CD4-positive, alpha-beta T cell (primary cell): ENCODE results near the gene HOXA3. TPM values are rescaled to one million over a fixed set of nuclear protein-coding genes. Genes with fewer than 3 reads are reported as not detected.

Experiments
- ATAC-seq: fragments of 200-7000 bp; cut with Tn5 transposase; one replicate; pipeline ENCODE4 v1.10.0; 2022; ENCODE audit warnings: mild to moderate bottlenecking; ENCODE audit not compliant: poor library complexity
- CTCF ChIA-PET: fragments of 350-600 bp; sonication (Branson Sonifier 250); formaldehyde crosslinking; loops from one replicate; lab custom pipeline; 2021; ENCODE audit warnings: antibody characterized with exemption, inconsistent platforms; lab: Charles Lee
- POLR2A ChIA-PET: fragments of 350-600 bp; sonication (Branson Sonifier 250); formaldehyde crosslinking; loops from one replicate; lab custom pipeline; 2021; ENCODE audit warnings: antibody characterized with exemption, inconsistent platforms; lab: Charles Lee
- DNase-seq, 14 experiments: peaks; one replicate each; pipeline ENCODE4 v3.0.0-alpha.2; 2013 to 2020; ENCODE audit warnings: mixed read lengths in 2 of 14
- H3K27ac ChIP-seq, 2 donors: one replicate each; pipeline versions ENCODE4 v1.5.1 to v1.7.0; 2013; ENCODE audit warnings: low read length in 2 of 2, low read depth in 1 of 2, mild to moderate bottlenecking in 1 of 2
- H3K27me3 ChIP-seq, 2 experiments: 1 replicate in 1 of 2; 2 replicates in 1 of 2; pipeline versions ENCODE4 v1.6.1 to v1.7.0; 2013; ENCODE audit warnings: low read length in 2 of 2, control low read depth in 1 of 2, mild to moderate bottlenecking in 1 of 2, moderate library complexity in 1 of 2; ENCODE audit not compliant: insufficient read depth in 2 of 2, control insufficient read depth in 1 of 2
- H3K36me3 ChIP-seq: one replicate; pipeline ENCODE4 v1.6.1; 2013; ENCODE audit warnings: low read length, control low read depth; ENCODE audit not compliant: insufficient read depth
- H3K4me1 ChIP-seq: one replicate; pipeline ENCODE4 v1.6.1; 2013; ENCODE audit warnings: low read length, control low read depth; ENCODE audit not compliant: insufficient read depth
- H3K4me3 ChIP-seq: one replicate; pipeline ENCODE4 v1.5.1; 2013; ENCODE audit warnings: mild to moderate bottlenecking, low read length, moderate library complexity
- H3K9me3 ChIP-seq, 2 experiments: 1 replicate in 1 of 2; 2 replicates in 1 of 2; pipeline versions ENCODE4 v1.6.1 to v1.7.0; 2013; ENCODE audit warnings: low read length in 2 of 2, mild to moderate bottlenecking in 2 of 2, control low read depth in 1 of 2, moderate library complexity in 1 of 2; ENCODE audit not compliant: control insufficient read depth in 1 of 2, insufficient read depth in 1 of 2
- H3K27ac Mint-ChIP-seq: one replicate; pipeline ENCODE4 v1.8.0; 2020; ENCODE audit warnings: mixed read lengths
- H3K27me3 Mint-ChIP-seq: one replicate; pipeline ENCODE4 v1.8.0; 2021; ENCODE audit warnings: mixed read lengths
- H3K36me3 Mint-ChIP-seq: one replicate; pipeline ENCODE4 v1.8.0; 2021; ENCODE audit warnings: low read depth, mixed read lengths
- H3K4me1 Mint-ChIP-seq: one replicate; pipeline ENCODE4 v1.8.0; 2021; ENCODE audit warnings: low read depth, mixed read lengths
- H3K4me3 Mint-ChIP-seq: one replicate; pipeline ENCODE4 v1.8.0; 2020; ENCODE audit warnings: mild to moderate bottlenecking, mixed read lengths
- H3K9me3 Mint-ChIP-seq: one replicate; pipeline ENCODE4 v1.8.0; 2020; ENCODE audit warnings: mixed read lengths
- intact Hi-C, 2 experiments: fragments of 100-400 bp; cut with DNase I in 1 of 2; cut with micrococcal nuclease in 1 of 2; formaldehyde crosslinking; loops; one replicate each; pipeline versions ENCODE4 v1.15.1 to v1.9.0; 2023 to 2025; cut with DNase I, micrococcal nuclease
- total RNA-seq, 174 experiments: library from RNA in 2 of 174; stranded (reverse) in 2 of 174; gene quantifications; one replicate each; pipeline ENCODE4 v1.2.3 and lab custom pipeline; 2021 to 2026
- TF ChIP-seq, protein P1 (sequence below): fragments of 200-600 bp; IDR thresholded peaks from one replicate; pipeline ENCODE4 v1.8.0; 2022; ENCODE audit warnings: antibody characterized with exemption, mild to moderate bottlenecking

The HOXA3 gene
- total RNA-seq, 2 experiments from 2014 or later, result not detected

DNA sequence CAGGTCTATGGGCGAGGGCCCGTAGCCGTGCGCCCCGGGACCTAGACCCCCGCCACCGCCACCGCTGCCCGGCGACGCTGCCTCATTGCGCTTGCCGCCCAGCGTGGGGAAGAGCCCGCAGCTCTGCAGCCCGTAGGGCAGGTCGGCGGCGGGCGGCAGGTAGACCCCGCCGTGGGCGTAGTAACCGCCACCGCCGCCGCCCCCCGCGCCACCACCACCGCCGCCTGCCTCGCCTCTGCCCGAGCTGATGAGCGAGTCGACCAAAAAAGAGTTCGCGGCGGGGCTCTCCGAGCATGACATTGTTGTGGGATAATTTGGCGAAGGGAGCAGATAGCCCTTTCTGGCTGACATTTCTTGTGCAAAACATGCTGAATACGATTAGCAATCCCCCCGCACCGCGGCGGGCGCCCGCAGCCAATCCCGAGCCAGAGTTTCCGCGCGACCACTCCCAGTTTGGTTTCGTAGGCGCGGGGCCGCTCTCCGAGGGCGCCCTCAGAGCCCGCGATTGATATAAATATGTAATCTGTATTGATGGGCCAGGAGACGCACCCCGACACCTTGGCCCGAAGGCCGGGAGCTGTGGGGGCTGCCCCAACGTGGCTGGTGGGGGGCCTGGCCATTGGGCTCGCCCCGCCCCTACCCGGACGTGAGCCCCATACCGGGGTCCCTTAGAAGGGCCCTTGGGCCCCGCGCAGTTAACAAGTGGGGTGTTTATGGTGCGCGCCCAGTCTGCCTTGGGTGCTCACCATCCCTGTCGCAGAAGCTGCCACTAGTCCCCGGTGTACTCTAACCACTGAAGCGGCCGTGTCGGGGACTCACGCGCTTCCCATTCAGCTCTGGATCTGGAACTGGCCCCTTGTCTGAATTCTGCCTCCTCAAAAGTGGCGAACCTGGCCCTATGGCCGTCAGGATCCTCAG lies 21.8 kb upstream of the HOXA3 start, which contains the start of gene HOXA10:
Gene HOXA10 (minus strand): TSS at position 365 of the 918 bp plus-strand sequence. CDS start 14 bp downstream, at position 351.
- POLR2A ChIA-PET, result interaction anchor here (0.7 to 2.5 kb wide), 4 partner anchors 8 to 16 kb away, joined by 3 to 14 read pairs (median 8); no protein-coding TSS in a partner anchor
- Mint-ChIP-seq H3K4me1 (peaks cover 28% of the 10 kb centered on the region), H3K4me3 (peak within 1 kb of the TSS; percentile 81), H3K9me3 (no peaks in the 10 kb centered on the region), H3K36me3 (no peaks in the 10 kb centered on the region), H3K27ac (no peak within 1 kb of the TSS), H3K27me3 (peaks cover 86% of the 10 kb centered on the region)
- ATAC-seq (peak; percentile 19), DNase-seq (peak in 4 of 14 experiments; percentile 0 to 32 (median 8))
- no peaks in the 10 kb centered on the region for H3K36me3 ChIP-seq
- CTCF ChIA-PET, result interaction anchor here (0.9 to 2.9 kb wide), 3 partner anchors 13 to 24 kb away, joined by 3 to 10 read pairs (median 10); no protein-coding TSS in a partner anchor
- peaks cover 70 to 95% of the 10 kb centered on the region in 2 experiments for H3K27me3 ChIP-seq
- intact Hi-C loops, result loop anchor here in 1 of 2 experiments (2.0 kb wide), 1 partner anchor 13 kb away; no protein-coding TSS in a partner anchor
- no peak within 1 kb of the TSS for H3K27ac ChIP-seq
- H3K9me3 ChIP-seq, result peaks cover 5 to 50% of the 10 kb centered on the region in 2 experiments
- TF ChIP-seq, protein P1, sequence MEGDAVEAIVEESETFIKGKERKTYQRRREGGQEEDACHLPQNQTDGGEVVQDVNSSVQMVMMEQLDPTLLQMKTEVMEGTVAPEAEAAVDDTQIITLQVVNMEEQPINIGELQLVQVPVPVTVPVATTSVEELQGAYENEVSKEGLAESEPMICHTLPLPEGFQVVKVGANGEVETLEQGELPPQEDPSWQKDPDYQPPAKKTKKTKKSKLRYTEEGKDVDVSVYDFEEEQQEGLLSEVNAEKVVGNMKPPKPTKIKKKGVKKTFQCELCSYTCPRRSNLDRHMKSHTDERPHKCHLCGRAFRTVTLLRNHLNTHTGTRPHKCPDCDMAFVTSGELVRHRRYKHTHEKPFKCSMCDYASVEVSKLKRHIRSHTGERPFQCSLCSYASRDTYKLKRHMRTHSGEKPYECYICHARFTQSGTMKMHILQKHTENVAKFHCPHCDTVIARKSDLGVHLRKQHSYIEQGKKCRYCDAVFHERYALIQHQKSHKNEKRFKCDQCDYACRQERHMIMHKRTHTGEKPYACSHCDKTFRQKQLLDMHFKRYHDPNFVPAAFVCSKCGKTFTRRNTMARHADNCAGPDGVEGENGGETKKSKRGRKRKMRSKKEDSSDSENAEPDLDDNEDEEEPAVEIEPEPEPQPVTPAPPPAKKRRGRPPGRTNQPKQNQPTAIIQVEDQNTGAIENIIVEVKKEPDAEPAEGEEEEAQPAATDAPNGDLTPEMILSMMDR, result no peak
- H3K4me3 ChIP-seq, result peak within 1 kb of the TSS; percentile 34
- H3K4me1 ChIP-seq, result peaks cover 47% of the 10 kb centered on the region

DNA sequence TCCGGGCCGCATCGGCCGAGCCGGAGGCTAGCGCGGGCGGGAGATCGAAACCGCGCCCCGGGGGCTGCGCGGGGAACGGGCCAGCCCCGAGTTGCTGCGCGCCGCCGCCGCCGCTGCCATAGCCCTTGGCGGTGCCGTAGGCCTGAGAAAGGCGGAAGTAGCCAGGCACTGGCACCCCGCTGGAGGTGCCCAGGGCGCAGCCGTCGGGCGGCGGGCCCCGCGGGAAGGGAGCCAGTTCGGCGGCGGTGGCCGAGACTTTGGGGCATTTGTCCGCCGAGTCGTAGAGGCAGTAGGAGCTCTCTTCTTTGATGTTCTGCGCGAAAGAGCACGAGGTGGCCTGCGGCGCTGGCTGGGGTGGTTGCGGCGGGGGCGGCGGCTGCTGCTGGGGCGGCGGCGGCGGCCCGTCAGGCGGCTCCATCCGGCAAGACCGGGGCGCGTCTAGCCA lies 21.1 kb upstream of the HOXA3 start:
- TF ChIP-seq, protein P1, result no peak
- intact Hi-C loops, result loop anchor here in 1 of 2 experiments (2.0 kb wide), 1 partner anchor 13 kb away; no protein-coding TSS in a partner anchor
- no peaks in the 10 kb centered on the region for H3K36me3 ChIP-seq
- peaks cover 33% of the 10 kb centered on the region for H3K4me1 Mint-ChIP-seq
- DNase-seq (peak in 4 of 14 experiments; percentile 28 to 69 (median 52)), ATAC-seq (peak; percentile 54)
- H3K27ac ChIP-seq, result no peak overlapping the region
- peaks cover 84% of the 10 kb centered on the region for H3K27me3 Mint-ChIP-seq
- H3K27me3 ChIP-seq, result peaks cover 72 to 95% of the 10 kb centered on the region in 2 experiments
- no peaks in the 10 kb centered on the region for H3K9me3 Mint-ChIP-seq
- peaks cover 5 to 56% of the 10 kb centered on the region in 2 experiments for H3K9me3 ChIP-seq
- ChIA-PET CTCF (interaction anchor here (2.7 to 2.9 kb wide), 2 partner anchors 12 to 23 kb away, joined by 10 read pairs; no protein-coding TSS in a partner anchor), POLR2A (interaction anchor here (1.1 to 2.5 kb wide), 4 partner anchors 9 to 17 kb away, joined by 3 to 14 read pairs (median 8); no protein-coding TSS in a partner anchor)
- H3K4me3 Mint-ChIP-seq, result no peak overlapping the region
- H3K4me3 ChIP-seq, result no peak overlapping the region
- no peaks in the 10 kb centered on the region for H3K36me3 Mint-ChIP-seq
- peaks cover 54% of the 10 kb centered on the region for H3K4me1 ChIP-seq
- H3K27ac Mint-ChIP-seq, result no peak overlapping the region
